ENCODE measurements around the gene GNA12.

Gene GNA12

DNA sequence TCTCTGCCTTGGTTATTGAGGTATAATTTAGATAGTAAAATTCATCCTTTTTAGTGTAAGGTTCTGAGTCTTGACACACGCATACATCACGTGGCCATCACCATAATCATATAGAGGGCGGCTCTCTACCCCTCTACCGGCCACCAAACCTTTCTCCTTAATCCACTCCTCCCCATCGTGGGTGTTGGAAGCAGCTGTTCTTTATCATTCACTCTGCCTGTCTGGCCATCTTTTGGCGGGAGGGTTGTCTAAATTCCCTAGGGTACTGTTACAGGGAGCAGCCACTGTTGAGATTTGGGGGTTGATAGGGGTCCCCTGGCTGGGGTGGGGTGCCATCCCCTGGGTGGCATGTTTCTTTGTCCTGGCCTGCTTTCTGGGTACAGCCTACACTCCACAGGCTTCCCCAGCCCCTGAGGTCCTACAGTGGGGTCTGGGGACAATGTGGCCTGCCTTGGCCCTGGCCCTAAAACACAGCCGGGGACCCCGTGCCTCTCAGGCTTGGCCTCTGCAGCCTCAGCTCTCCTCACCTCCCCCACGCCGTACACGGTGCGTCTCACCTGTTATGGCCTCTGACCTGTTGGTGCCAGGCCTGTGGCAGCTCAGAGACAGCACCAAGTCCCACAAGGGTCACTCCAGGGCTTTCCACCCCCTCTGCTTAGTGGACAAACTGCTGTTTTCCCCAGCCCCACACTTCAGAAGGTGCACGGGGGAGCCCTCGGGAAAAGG, 138.6 kb downstream of the GNA12 start:
- ChIA-PET CTCF (interaction anchor here (0.9 to 1.5 kb wide), 3 partner anchors 9 to 16 kb away, joined by 3 to 4 read pairs (median 4); no protein-coding TSS in a partner anchor), POLR2A (no interaction called here)
- no peak for DNase-seq (ENCODE audit: low read depth, low spot score)
- no peak overlapping the region for H3K4me3 ChIP-seq (ENCODE audit: low read depth, low read length)
- TF ChIP-seq CTCF (IDR thresholded peaks at IDR 0.05; ENCODE audit: insufficient read depth, low read length, missing control alignments) = no peak

- DNase-seq (ENCODE audit: low read depth, low spot score) = no peak
- H3K4me3 ChIP-seq (ENCODE audit: low read depth, low read length) = no peak overlapping the region
- TF ChIP-seq CTCF (IDR thresholded peaks at IDR 0.05; ENCODE audit: insufficient read depth, low read length, missing control alignments) = no peak
- ChIA-PET POLR2A (no interaction called here), CTCF (interaction anchor here (1.0 to 6.7 kb wide), 4 partner anchors 7 to 162 kb away, joined by 3 to 49 read pairs (median 4); no protein-coding TSS in a partner anchor)
Measured at GRCh38 chr7:2702594-2702957, 141.5 kb downstream of the GNA12 start.

DNA sequence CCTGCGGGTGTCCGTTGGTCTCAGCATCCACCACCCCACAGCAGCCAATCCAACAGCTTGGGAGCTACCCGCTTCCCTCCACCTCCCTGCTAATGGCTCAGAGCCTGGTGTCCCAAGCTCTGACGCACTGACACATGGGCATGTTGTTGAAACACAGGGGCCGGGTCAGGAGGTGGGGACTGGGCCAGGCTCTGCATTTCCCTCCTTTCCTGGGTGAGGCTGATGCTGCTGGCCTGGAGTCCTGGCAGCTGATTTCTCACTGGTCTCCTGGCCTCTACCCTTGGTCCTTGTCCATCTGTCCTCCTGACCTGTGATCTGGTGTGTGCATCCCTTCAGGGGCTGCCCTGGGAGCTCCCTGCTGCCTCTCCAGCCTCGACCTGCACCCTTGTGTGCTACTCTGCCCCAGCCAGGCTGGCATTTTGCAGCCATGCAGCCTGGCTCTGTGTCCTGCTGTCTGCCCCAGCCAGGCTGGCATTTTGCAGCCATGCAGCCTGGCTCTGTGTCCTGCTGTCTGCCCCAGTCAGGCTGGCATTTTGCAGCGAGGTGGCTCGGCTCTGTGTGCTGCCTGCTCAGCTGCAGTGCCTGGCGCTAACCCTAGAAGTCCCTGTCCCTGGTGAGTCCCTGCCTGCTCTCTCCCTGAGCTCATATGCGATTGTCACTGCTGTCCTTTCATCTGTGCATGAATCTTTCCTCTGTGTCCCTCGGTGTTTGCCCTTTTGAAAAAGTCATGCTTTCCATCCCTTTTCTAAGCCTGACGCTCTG, 142.1 kb downstream of the GNA12 start:
- no peak for DNase-seq (ENCODE audit: low read depth, low spot score)
- TF ChIP-seq CTCF (IDR thresholded peaks at IDR 0.05; ENCODE audit: insufficient read depth, low read length, missing control alignments) = no peak
- CTCF ChIA-PET = interaction anchor here (0.7 to 6.7 kb wide), 4 partner anchors 7 to 162 kb away, joined by 3 to 49 read pairs (median 4); no protein-coding TSS in a partner anchor
- H3K4me3 ChIP-seq (ENCODE audit: low read depth, low read length) = no peak overlapping the region
- POLR2A ChIA-PET = no interaction called here

- ChIA-PET CTCF (interaction anchor here (0.7 to 6.7 kb wide), 2 partner anchors 8 to 120 kb away, joined by 3 to 49 read pairs; no protein-coding TSS in a partner anchor), POLR2A (no interaction called here)
- H3K4me3 ChIP-seq (ENCODE audit: low read depth, low read length) = no peak overlapping the region
- TF ChIP-seq CTCF (IDR thresholded peaks at IDR 0.05; ENCODE audit: insufficient read depth, low read length, missing control alignments) = no peak
- no peak for DNase-seq (ENCODE audit: low read depth, low spot score)
Measured at GRCh38 chr7:2701424-2701823, 142.7 kb downstream of the GNA12 start.

GRCh38 chr7:2700141-2700850, 143.8 kb downstream of the GNA12 start:
- no peak overlapping the region for H3K4me3 ChIP-seq (ENCODE audit: low read depth, low read length)
- CTCF ChIA-PET = interaction anchor here (0.6 to 6.7 kb wide), 2 partner anchors 9 to 452 kb away, joined by 3 to 49 read pairs; no protein-coding TSS in a partner anchor
- no peak for TF ChIP-seq CTCF (IDR thresholded peaks at IDR 0.05; ENCODE audit: insufficient read depth, low read length, missing control alignments)
- POLR2A ChIA-PET = no interaction called here
- no peak for DNase-seq (ENCODE audit: low read depth, low spot score)

GRCh38 chr7:2699289-2699620, 144.9 kb downstream of the GNA12 start:
- H3K4me3 ChIP-seq (ENCODE audit: low read depth, low read length) = no peak overlapping the region
- CTCF ChIA-PET = interaction anchor here (1.1 to 6.7 kb wide), 4 partner anchors 9 to 165 kb away, joined by 3 to 49 read pairs (median 3); no protein-coding TSS in a partner anchor
- no peak for DNase-seq (ENCODE audit: low read depth, low spot score)
- POLR2A ChIA-PET = no interaction called here
- no peak for TF ChIP-seq CTCF (IDR thresholded peaks at IDR 0.05; ENCODE audit: insufficient read depth, low read length, missing control alignments)
